Measurements from ENCODE around the gene HJV. TPM values are rescaled to one million over a fixed set of nuclear protein-coding genes. Genes with fewer than 3 reads are reported as not detected.

Gene HJV
- total RNA-seq, 1 donor from 2014 or later, result not detected

GRCh38 chr1:146046664-146047063, 25.1 kb upstream of the HJV start:
- H3K27ac ChIP-seq, result no peak overlapping the region

GRCh38 chr1:146039844-146040194, 18.3 kb upstream of the HJV start:
- H3K36me3 ChIP-seq, result no peaks in the 10 kb centered on the region
- H3K4me1 ChIP-seq, result peaks cover 4 to 10% of the 10 kb centered on the region in 2 donors
- H3K27me3 ChIP-seq, result no peaks in the 10 kb centered on the region
- peak overlapping the region; percentile 66 to 76 for H3K4me3 ChIP-seq
- peak overlapping the region; percentile 95 to 99 for H3K27ac ChIP-seq
- intact Hi-C loops (cut with DNase I), result no loop called here
- H3K9me3 ChIP-seq, result no peaks in the 10 kb centered on the region
- DNase-seq (ENCODE audit: low spot score in 2 of 2), result no peak
- TF ChIP-seq, protein P1, sequence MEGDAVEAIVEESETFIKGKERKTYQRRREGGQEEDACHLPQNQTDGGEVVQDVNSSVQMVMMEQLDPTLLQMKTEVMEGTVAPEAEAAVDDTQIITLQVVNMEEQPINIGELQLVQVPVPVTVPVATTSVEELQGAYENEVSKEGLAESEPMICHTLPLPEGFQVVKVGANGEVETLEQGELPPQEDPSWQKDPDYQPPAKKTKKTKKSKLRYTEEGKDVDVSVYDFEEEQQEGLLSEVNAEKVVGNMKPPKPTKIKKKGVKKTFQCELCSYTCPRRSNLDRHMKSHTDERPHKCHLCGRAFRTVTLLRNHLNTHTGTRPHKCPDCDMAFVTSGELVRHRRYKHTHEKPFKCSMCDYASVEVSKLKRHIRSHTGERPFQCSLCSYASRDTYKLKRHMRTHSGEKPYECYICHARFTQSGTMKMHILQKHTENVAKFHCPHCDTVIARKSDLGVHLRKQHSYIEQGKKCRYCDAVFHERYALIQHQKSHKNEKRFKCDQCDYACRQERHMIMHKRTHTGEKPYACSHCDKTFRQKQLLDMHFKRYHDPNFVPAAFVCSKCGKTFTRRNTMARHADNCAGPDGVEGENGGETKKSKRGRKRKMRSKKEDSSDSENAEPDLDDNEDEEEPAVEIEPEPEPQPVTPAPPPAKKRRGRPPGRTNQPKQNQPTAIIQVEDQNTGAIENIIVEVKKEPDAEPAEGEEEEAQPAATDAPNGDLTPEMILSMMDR (IDR thresholded peaks at IDR 0.05), result no peak

More at GRCh38 chr1:146046664-146047063, 25.1 kb upstream of the HJV start:
- no peak overlapping the region for H3K4me3 ChIP-seq
- no peak for DNase-seq (ENCODE audit: low spot score in 2 of 2)
- H3K4me1 ChIP-seq, result no peaks in the 10 kb centered on the region
- no peaks in the 10 kb centered on the region for H3K27me3 ChIP-seq
- no peaks in the 10 kb centered on the region for H3K36me3 ChIP-seq
- H3K9me3 ChIP-seq, result no peaks in the 10 kb centered on the region
- intact Hi-C loops (cut with DNase I), result no loop called here
- TF ChIP-seq, protein P1 (IDR thresholded peaks at IDR 0.05), result no peak

DNA sequence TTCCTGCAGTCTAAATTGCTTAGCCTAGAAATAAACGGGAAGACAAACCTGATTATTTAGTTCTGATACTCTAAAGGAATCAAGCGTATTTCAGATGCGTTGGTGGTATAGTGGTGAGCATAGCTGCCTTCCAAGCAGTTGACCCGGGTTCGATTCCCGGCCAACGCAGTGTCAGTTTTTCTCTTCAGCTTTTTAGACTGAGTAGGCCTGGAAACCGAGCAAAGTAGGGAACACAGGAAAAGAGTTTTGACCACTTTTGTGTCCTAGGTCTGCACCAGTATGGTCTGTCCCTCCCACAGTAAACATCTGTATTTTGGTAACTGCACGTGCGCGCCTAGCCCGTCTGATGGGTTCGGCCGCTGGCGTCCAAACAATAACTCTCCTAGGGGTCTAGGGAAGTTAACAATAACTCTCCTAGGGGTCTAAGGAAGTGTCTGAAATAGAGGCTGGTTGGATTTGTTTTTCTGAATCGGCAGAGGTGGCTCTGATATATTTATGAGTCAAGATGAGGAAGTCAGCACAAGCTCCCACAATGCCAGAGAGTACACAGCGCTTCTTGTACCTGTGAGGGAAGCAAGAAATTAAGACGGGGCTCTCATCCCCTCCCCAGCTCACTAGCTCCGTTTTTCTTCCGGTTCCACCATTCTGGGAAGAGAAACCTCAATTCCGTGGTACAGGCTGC, 15.6 kb upstream of the HJV start:
- DNase-seq (ENCODE audit: low spot score in 2 of 2), result peak in 1 of 2 donors; percentile 93

DNA sequence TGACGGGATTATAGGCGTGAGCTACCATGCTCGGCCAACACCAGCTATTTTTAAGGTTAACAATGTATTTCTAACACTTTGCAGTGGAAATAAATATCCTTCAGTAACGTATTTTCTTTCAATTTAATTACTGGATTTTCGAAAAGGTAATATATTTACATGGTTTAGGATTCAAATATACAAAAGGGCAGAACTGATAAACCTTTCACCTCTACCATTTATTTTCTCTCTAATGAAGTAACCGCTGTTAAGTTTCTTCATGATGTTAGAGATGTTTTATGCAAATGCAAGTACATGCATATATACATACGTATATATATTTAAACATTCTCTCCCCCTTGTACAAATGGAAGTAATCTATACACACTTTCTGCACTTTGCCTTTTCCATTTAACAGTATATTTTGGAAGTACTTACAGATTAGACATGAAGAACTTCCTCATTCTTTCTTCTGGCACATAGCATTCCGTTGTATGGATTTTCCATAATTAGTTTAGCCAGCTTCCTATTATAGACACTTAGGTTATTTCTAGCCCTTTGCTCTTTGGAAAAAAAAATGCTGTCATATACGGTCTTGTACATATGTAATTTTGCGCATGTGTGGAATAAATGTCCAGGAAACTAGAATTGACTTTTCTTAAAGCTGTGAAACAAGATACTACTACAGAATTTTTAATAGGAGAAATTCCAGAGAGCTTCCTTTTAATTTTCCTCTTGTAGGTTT, 14.9 kb upstream of the HJV start:
- H3K9me3 ChIP-seq, result no peaks in the 10 kb centered on the region
- intact Hi-C loops (cut with DNase I), result no loop called here
- H3K27me3 ChIP-seq, result no peaks in the 10 kb centered on the region
- no peaks in the 10 kb centered on the region for H3K36me3 ChIP-seq
- no peak for DNase-seq (ENCODE audit: low spot score in 2 of 2)
- peak overlapping the region; percentile 36 to 76 for H3K4me3 ChIP-seq
- H3K4me1 ChIP-seq, result peaks cover 4 to 10% of the 10 kb centered on the region in 2 donors
- peak overlapping the region; percentile 95 to 99 for H3K27ac ChIP-seq
- TF ChIP-seq, protein P1 (IDR thresholded peaks at IDR 0.05), result no peak

More for the DNA sequence above, 15.6 kb upstream of the HJV start:
- H3K27ac ChIP-seq, result peak overlapping the region; percentile 95 to 99
- H3K4me1 ChIP-seq, result peaks cover 4 to 10% of the 10 kb centered on the region in 2 donors
- TF ChIP-seq, protein P1 (IDR thresholded peaks at IDR 0.05), result no peak
- H3K36me3 ChIP-seq, result no peaks in the 10 kb centered on the region
- intact Hi-C loops (cut with DNase I), result no loop called here
- H3K4me3 ChIP-seq, result peak overlapping the region; percentile 55 to 76
- H3K27me3 ChIP-seq, result no peaks in the 10 kb centered on the region
- no peaks in the 10 kb centered on the region for H3K9me3 ChIP-seq

DNA sequence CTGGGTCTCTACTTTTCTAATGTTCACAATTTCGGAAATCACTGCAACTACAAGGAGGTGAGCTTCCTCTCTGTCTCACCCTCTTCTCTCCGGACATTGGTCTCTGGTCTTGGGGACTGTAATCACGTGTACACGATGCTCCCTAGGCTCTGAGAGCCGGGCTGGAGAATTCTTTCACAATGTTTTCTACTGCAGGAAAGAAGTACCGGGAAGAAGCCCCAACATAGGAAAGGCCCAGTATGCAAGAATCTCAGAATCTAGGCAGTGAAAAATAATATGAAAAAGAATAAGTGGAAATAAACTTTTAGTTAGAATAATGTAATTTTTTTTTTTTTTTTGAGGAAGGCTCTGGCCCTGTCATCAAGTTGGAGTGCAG, 13.5 kb upstream of the HJV start:
- Histone ChIP-seq H3K9me3 (no peaks in the 10 kb centered on the region), H3K4me1 (peaks cover 4 to 8% of the 10 kb centered on the region in 2 donors), H3K27me3 (no peaks in the 10 kb centered on the region), H3K4me3 (peak overlapping the region in 1 of 2 donors; percentile 76), H3K36me3 (no peaks in the 10 kb centered on the region), H3K27ac (peak overlapping the region; percentile 37 to 62)
- TF ChIP-seq, protein P1 (IDR thresholded peaks at IDR 0.05), result no peak
- no peak for DNase-seq (ENCODE audit: low spot score in 2 of 2)
- intact Hi-C loops (cut with DNase I), result loop anchor here (2.0 kb wide), 2 partner anchors 16 to 38 kb away; partner anchors contain the start of gene TXNIP
